Endothelial cell of umbilical vein (primary cell): ENCODE data around the gene MCM7.

Experiments used
- CTCF ChIP-seq, 2 donors: IDR thresholded peaks; 1 replicate in 1 of 2; 2 replicates in 1 of 2; pipeline ENCODE4 v1.5.1; 2011; ENCODE audit warnings: low read length in 2 of 2, mild to moderate bottlenecking in 2 of 2, moderate library complexity in 2 of 2, control low read depth in 1 of 2, inconsistent platforms in 1 of 2, low read depth in 1 of 2; ENCODE audit not compliant: insufficient read depth in 1 of 2; ENCODE audit errors: extremely low read depth in 1 of 2
- EZH2 ChIP-seq: IDR thresholded peaks from 2 replicates; pipeline ENCODE4 v1.6.1; 2012; ENCODE audit warnings: borderline replicate concordance, low read depth, mild to moderate bottlenecking, moderate library complexity, low read length, inconsistent platforms; ENCODE audit not compliant: severe bottlenecking
- FOS ChIP-seq: IDR thresholded peaks from 2 replicates; pipeline ENCODE4 v1.6.1; 2011; ENCODE audit warnings: mild to moderate bottlenecking, low read length, moderate library complexity, borderline replicate concordance; ENCODE audit not compliant: insufficient read depth
- GATA2 ChIP-seq: IDR thresholded peaks from 2 replicates; pipeline ENCODE4 v1.7.0; 2011; ENCODE audit warnings: low read depth, mild to moderate bottlenecking, moderate library complexity, mixed read lengths, low read length; ENCODE audit not compliant: insufficient read length, insufficient read depth
- MAX ChIP-seq: IDR thresholded peaks from 2 replicates; pipeline ENCODE4 v1.6.1; 2011; ENCODE audit not compliant: insufficient read depth, insufficient read length
- MYC ChIP-seq: IDR thresholded peaks from one replicate; pipeline ENCODE4 v1.6.1; 2011; ENCODE audit warnings: mild to moderate bottlenecking, low read depth, low read length
- POLR2A ChIP-seq: IDR thresholded peaks from 2 replicates; pipeline ENCODE4 v1.6.1; 2012; ENCODE audit warnings: low read depth, mild to moderate bottlenecking, control low read depth, low read length
- POLR2AphosphoS5 ChIP-seq: IDR thresholded peaks from 2 replicates; pipeline ENCODE4 v1.6.1; 2012; ENCODE audit warnings: low read depth, mild to moderate bottlenecking, control low read depth, low read length, moderate library complexity; ENCODE audit not compliant: insufficient read depth

GRCh38 chr7:100087055-100087750, 14.0 kb downstream of the MCM7 start:
- TF ChIP-seq CTCF (IDR thresholded peaks at IDR 0.05; ENCODE audit: extremely low read depth in 1 of 2, insufficient read depth in 1 of 2, low read depth in 1 of 2, low read length in 2 of 2) (no peak), POLR2A (no peak), EZH2 (no peak), POLR2AphosphoS5 (peak; percentile 84), FOS (peak; percentile 90), GATA2 (peak; percentile 75), MYC (no peak), MAX (no peak)
